Measurements from ENCODE around the gene ZFP62.

ZFP62 gene

DNA sequence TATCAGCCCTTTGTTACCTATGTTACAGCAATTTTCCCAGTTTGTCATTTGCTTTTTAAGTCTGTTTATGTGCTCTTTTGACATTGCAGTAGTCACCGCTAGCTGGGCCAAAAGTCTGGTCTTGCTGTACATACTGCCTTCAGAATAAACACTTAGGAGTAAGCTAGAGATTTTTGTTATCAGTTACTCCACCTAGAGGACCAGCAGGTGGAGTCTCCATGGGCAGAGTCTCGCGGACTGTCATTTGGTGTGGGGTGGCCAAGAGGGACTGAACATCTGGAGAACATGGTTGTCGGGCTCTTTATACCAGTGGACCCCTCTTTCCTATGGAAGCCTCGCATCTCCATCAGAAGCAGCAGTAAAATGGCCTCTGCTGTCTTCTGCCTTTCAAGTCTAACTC, 47.7 kb downstream of the ZFP62 start:
- H3K36me3 ChIP-seq (ENCODE audit: insufficient read depth, low read length), result no peaks in the 10 kb centered on the region
- peaks cover 10% of the 10 kb centered on the region for H3K79me2 ChIP-seq (ENCODE audit: insufficient read depth, low read length)
- no peaks in the 10 kb centered on the region for H3K27me3 ChIP-seq (ENCODE audit: insufficient read depth, low read length)
- H3F3A ChIP-seq (ENCODE audit: insufficient read depth, low read length), result no peaks in the 10 kb centered on the region
- H2AFZ ChIP-seq (ENCODE audit: low read length), result no peak overlapping the region
- no peaks in the 10 kb centered on the region for H4K20me1 ChIP-seq (ENCODE audit: insufficient read depth, low read length)
- H3K9me2 ChIP-seq (ENCODE audit: low read depth, low read length), result no peaks in the 10 kb centered on the region
- no peak overlapping the region for H3K9ac ChIP-seq (ENCODE audit: low read length)
- no peak for TF ChIP-seq EZH2 (IDR thresholded peaks at IDR 0.05; ENCODE audit: borderline replicate concordance, low read length)
- TF ChIP-seq, protein P1, sequence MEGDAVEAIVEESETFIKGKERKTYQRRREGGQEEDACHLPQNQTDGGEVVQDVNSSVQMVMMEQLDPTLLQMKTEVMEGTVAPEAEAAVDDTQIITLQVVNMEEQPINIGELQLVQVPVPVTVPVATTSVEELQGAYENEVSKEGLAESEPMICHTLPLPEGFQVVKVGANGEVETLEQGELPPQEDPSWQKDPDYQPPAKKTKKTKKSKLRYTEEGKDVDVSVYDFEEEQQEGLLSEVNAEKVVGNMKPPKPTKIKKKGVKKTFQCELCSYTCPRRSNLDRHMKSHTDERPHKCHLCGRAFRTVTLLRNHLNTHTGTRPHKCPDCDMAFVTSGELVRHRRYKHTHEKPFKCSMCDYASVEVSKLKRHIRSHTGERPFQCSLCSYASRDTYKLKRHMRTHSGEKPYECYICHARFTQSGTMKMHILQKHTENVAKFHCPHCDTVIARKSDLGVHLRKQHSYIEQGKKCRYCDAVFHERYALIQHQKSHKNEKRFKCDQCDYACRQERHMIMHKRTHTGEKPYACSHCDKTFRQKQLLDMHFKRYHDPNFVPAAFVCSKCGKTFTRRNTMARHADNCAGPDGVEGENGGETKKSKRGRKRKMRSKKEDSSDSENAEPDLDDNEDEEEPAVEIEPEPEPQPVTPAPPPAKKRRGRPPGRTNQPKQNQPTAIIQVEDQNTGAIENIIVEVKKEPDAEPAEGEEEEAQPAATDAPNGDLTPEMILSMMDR (IDR thresholded peaks at IDR 0.05; ENCODE audit: low read length), result peak; percentile 59
- no peaks in the 10 kb centered on the region for H3K9me3 ChIP-seq (ENCODE audit: low read length)
- H3K4me2 ChIP-seq (ENCODE audit: low read length), result no peak overlapping the region
- H3K4me3 ChIP-seq (ENCODE audit: low read depth, low read length, poor library complexity, severe bottlenecking), result no peak overlapping the region
- H3K4me1 ChIP-seq (ENCODE audit: insufficient read depth, low read length, severe bottlenecking), result peaks cover 59% of the 10 kb centered on the region
- peak overlapping the region; percentile 19 for H3K27ac ChIP-seq (ENCODE audit: low read depth, low read length, poor library complexity, severe bottlenecking)

DNA sequence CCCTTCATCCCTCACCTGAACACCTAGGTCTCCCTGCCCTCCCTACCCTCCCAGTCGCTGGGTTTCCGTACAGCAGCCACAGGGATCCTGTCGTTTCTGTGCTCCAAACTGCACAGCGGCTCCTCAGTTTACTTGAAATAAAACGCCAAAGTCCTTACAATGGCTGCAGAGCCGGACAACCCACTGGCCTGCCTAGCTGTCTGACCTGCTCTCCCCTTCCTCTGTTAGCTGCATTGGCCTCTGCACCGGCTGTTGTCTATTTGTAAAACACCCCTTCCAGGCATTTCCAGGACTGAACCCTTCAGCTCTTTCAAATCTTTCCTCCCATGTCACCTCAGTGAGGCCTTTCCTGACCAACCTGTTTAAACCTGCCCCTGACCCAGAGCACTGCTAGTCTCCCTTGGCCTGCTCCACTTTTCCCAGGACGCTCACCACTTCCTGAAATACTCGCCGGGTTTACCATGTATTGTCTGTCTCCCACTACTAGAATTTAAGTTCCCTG, 49.4 kb downstream of the ZFP62 start:
- TF ChIP-seq EZH2 (IDR thresholded peaks at IDR 0.05; ENCODE audit: borderline replicate concordance, low read length), result no peak
- TF ChIP-seq, protein P1 (IDR thresholded peaks at IDR 0.05; ENCODE audit: low read length), result no peak
- Histone ChIP-seq H3K79me2 (ENCODE audit: insufficient read depth, low read length) (peaks cover 17% of the 10 kb centered on the region), H3K27ac (ENCODE audit: low read depth, low read length, poor library complexity, severe bottlenecking) (peak overlapping the region; percentile 97), H2AFZ (ENCODE audit: low read length) (no peak overlapping the region), H3K4me2 (ENCODE audit: low read length) (peak overlapping the region; percentile 97), H3K9me2 (ENCODE audit: low read depth, low read length) (no peaks in the 10 kb centered on the region), H3F3A (ENCODE audit: insufficient read depth, low read length) (no peaks in the 10 kb centered on the region), H4K20me1 (ENCODE audit: insufficient read depth, low read length) (no peaks in the 10 kb centered on the region), H3K9ac (ENCODE audit: low read length) (peak overlapping the region; percentile 81; the same call in 1 of the 2 replicates), H3K9me3 (ENCODE audit: low read length) (no peaks in the 10 kb centered on the region), H3K4me1 (ENCODE audit: insufficient read depth, low read length, severe bottlenecking) (peaks cover 59% of the 10 kb centered on the region), H3K36me3 (ENCODE audit: insufficient read depth, low read length) (no peaks in the 10 kb centered on the region), H3K27me3 (ENCODE audit: insufficient read depth, low read length) (no peaks in the 10 kb centered on the region), H3K4me3 (ENCODE audit: low read depth, low read length, poor library complexity, severe bottlenecking) (peak overlapping the region; percentile 70)

DNA sequence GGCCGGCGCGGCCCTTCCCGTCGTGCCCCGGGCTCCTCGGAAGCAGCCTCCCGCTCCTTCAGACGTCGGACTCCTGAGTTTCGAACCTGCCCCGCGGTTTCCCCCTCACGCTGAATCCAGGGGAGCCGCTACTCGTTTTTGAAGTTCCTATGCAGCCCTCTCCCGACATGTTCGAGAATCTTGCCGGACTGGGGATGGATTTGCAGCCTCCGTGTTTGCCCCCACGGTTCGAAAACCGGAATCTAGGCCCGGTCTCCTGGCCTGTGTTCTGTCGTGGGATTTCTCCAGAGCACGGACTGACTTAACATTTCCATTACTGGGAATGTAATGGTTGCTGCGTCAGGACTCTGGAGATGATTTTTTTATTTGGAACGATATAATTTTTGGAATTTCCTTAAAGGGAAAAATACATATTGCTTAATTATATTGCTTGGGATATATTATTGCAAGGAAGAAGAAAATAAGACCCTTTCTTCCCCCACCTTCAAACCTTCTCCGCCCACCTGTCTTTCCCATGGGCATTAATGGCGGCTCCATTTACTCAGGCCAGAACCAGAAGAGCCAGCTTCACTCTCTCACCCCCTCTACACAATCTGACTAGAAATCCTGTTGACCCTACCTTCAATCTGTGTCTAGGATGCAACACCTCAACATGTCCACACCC, 50.0 kb downstream of the ZFP62 start:
- Histone ChIP-seq H3K9me3 (ENCODE audit: low read length) (no peaks in the 10 kb centered on the region), H3K9me2 (ENCODE audit: low read depth, low read length) (no peaks in the 10 kb centered on the region), H4K20me1 (ENCODE audit: insufficient read depth, low read length) (no peaks in the 10 kb centered on the region), H3K9ac (ENCODE audit: low read length) (peak overlapping the region; percentile 81), H3K4me3 (ENCODE audit: low read depth, low read length, poor library complexity, severe bottlenecking) (peak overlapping the region; percentile 70), H3F3A (ENCODE audit: insufficient read depth, low read length) (no peaks in the 10 kb centered on the region), H3K4me2 (ENCODE audit: low read length) (peak overlapping the region; percentile 97), H3K79me2 (ENCODE audit: insufficient read depth, low read length) (peaks cover 17% of the 10 kb centered on the region), H3K4me1 (ENCODE audit: insufficient read depth, low read length, severe bottlenecking) (peaks cover 59% of the 10 kb centered on the region), H3K27ac (ENCODE audit: low read depth, low read length, poor library complexity, severe bottlenecking) (peak overlapping the region; percentile 97), H2AFZ (ENCODE audit: low read length) (no peak overlapping the region), H3K36me3 (ENCODE audit: insufficient read depth, low read length) (no peaks in the 10 kb centered on the region), H3K27me3 (ENCODE audit: insufficient read depth, low read length) (no peaks in the 10 kb centered on the region)
- TF ChIP-seq EZH2 (IDR thresholded peaks at IDR 0.05; ENCODE audit: borderline replicate concordance, low read length), result no peak
- TF ChIP-seq, protein P1 (IDR thresholded peaks at IDR 0.05; ENCODE audit: low read length), result no peak

Measured in OCI-LY1 (cell line).